Subcutaneous adipose tissue (tissue), 4 donors: ENCODE results near the gene ZSCAN23. TPM values are rescaled to one million over a fixed set of nuclear protein-coding genes. Genes with fewer than 3 reads are reported as not detected.

Experiments
- CTCF ChIP-seq: fragments of 450-650 bp; IDR thresholded peaks from one replicate; pipeline ENCODE4 v1.5.1; 2016; ENCODE audit warnings: low read depth, mild to moderate bottlenecking, control low read depth, antibody characterized with exemption, moderate library complexity
- total RNA-seq, 4 donors: library from RNA; depleted of rRNA; stranded (reverse); fragments of >200 nt; gene quantifications; one replicate each; pipeline ENCODE4 v1.1.0, GENCODE V29; 2016

Gene ZSCAN23
- total RNA-seq, 4 donors from 2014 or later: 0.65 to 2.2 (median 1.7) TPM

DNA sequence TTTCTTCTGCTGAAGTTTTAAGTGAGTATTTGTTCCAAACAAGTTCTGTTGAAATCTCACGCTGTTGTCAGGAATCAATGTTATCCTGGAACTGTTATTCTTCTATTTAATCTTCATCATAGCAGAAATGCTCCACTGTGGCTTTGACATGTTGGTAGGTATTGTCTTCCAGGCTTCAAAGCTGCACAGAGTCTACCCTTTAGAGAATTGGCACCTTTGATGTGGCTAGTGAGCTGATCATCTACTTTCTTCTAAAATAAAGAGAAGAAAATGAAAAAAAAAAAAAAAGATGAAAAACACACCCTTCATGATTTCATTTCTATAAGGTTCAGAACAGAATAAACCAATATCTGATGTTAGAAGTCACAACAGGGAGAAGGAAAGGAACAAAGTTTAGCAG, 5.8 kb upstream of the ZSCAN23 start:
- no peak for TF ChIP-seq CTCF

- no peak for TF ChIP-seq CTCF
Measured at GRCh38 chr6:28446818-28447511, 3.7 kb upstream of the ZSCAN23 start.

GRCh38 chr6:28442586-28442985, 705 bp downstream of the ZSCAN23 start:
- TF ChIP-seq CTCF: no peak

DNA sequence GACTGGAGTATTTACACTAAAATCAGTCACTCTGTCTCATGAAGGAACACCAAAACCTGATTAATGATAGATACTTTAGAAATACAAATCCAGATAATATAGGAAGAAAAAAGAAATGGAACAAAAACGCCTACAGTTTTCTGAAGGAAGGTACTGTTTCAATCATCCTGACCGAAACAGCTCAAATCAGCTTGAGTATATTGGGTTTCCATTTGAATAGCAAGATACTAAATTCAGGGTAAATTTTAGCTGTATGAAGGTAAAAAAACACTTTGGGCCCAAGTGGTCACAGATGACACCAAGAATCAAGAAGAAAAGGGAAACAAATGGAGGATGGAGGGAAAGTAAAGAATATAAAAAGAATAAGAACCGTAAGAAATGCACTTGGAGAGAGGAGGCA, 6.9 kb downstream of the ZSCAN23 start:
- no peak for TF ChIP-seq CTCF

DNA sequence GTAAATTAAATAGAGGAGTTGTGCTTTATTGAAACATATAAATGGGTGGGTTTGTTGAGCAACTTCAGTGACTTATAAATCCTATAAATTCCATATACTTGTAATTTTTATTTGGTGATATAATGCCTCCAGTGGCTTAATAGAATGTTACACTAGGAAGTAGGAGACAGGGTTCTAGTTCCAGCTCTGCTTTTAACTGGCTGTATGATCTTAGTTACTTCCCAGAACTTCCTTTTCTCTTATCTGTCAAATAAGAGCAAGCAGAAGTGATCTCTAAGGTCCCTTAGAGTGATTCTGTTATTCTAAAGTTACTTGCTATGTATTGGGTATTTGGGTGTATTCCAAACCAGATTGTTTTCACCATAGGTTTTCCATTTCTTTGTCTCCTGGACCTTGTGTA, 10.2 kb downstream of the ZSCAN23 start:
- TF ChIP-seq CTCF: no peak

DNA sequence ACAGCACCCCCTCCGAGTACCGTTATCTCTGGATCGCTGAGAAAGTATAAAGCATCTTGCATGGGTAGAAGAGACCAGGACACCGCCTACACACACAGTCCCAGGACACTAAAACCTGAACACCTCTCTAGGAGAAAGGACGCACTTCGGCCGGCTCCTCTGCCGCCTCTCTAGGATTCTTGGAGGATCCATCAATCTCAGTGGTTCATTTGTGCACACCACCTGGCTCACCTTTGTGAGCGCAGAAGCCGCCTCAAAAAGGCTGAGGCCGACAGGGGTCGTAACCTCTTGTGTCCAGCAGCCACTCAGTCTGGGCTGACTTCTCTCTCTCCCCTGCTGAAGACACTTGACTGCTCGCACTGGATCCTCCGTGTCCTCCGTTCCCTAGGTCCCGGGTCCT, 13.5 kb downstream of the ZSCAN23 start:
- TF ChIP-seq CTCF: no peak

- no peak for TF ChIP-seq CTCF
Measured at GRCh38 chr6:28425944-28426541, 17.2 kb downstream of the ZSCAN23 start.
